Activated naive CD4-positive, alpha-beta T cell treated with anti-CD3 and anti-CD28 coated beads, Interleukin-2, amount 10 ng/mL, durations not matched to agents 7 days and 5 days (primary cell): ENCODE results near the gene ATRN.
"Not testable (repeated sequence)": the region's sequence is repeated elsewhere in the genome, so short reads cannot be mapped to it uniquely, and the experiment has no call there.

Experiments
- CTCF ChIA-PET: fragments of 350-600 bp; sonication (Branson Sonifier 250); formaldehyde crosslinking; loops from one replicate; lab custom pipeline; 2021; ENCODE audit warnings: antibody characterized with exemption; lab: Charles Lee
- DNase-seq: peaks from one replicate; pipeline ENCODE4 v3.0.0-alpha.2; 2020
- H3K27ac Mint-ChIP-seq: one replicate; pipeline ENCODE4 v1.8.0; 2021; ENCODE audit warnings: mild to moderate bottlenecking, moderate library complexity, mixed read lengths
- H3K27me3 Mint-ChIP-seq: one replicate; pipeline ENCODE4 v1.8.0; 2021; ENCODE audit warnings: mild to moderate bottlenecking, mixed read lengths
- H3K36me3 Mint-ChIP-seq: one replicate; pipeline ENCODE4 v1.8.0; 2021; ENCODE audit warnings: mixed read lengths
- H3K4me1 Mint-ChIP-seq: one replicate; pipeline ENCODE4 v1.8.0; 2021; ENCODE audit warnings: mixed read lengths
- H3K4me3 Mint-ChIP-seq: one replicate; pipeline ENCODE4 v1.8.0; 2021; ENCODE audit warnings: mild to moderate bottlenecking, moderate library complexity, mixed read lengths
- H3K9me3 Mint-ChIP-seq: one replicate; pipeline ENCODE4 v1.8.0; 2021; ENCODE audit warnings: mixed read lengths

Gene ATRN

GRCh38 chr20:3470627-3471396 is at the start of gene ATRN:
Gene ATRN, plus strand, starts transcription at chr20:3471018. Its CDS starts 90 bp downstream, at chr20:3471108.
- Mint-ChIP-seq H3K9me3 (no peaks in the 10 kb centered on the region), H3K4me3 (peak within 1 kb of the TSS; percentile 92), H3K27me3 (peaks cover 31% of the 10 kb centered on the region), H3K36me3 (no peaks in the 10 kb centered on the region), H3K27ac (peak within 1 kb of the TSS; percentile 75), H3K4me1 (peaks cover 30% of the 10 kb centered on the region)
- DNase-seq: peak; percentile 89
- CTCF ChIA-PET: interaction anchor here (1.1 kb wide), 1 partner anchor 63 kb away, joined by 4 read pairs; the partner anchor contains the start of gene DNAAF9

GRCh38 chr20:3421985-3422384 is 48.8 kb upstream of the ATRN start:
- Mint-ChIP-seq H3K4me1 (peaks cover 16% of the 10 kb centered on the region), H3K27ac (no peak overlapping the region), H3K4me3 (no peak overlapping the region), H3K9me3 (no peaks in the 10 kb centered on the region), H3K27me3 (peaks cover 22% of the 10 kb centered on the region), H3K36me3 (no peaks in the 10 kb centered on the region)
- CTCF ChIA-PET: no interaction called here
- DNase-seq: no peak

GRCh38 chr20:3423126-3423525 is 47.7 kb upstream of the ATRN start:
- Mint-ChIP-seq H3K4me3 (no peak overlapping the region), H3K27me3 (peaks cover 27% of the 10 kb centered on the region), H3K4me1 (peaks cover 16% of the 10 kb centered on the region), H3K27ac (no peak overlapping the region), H3K36me3 (no peaks in the 10 kb centered on the region), H3K9me3 (no peaks in the 10 kb centered on the region)
- CTCF ChIA-PET: no interaction called here
- DNase-seq: no peak

DNA sequence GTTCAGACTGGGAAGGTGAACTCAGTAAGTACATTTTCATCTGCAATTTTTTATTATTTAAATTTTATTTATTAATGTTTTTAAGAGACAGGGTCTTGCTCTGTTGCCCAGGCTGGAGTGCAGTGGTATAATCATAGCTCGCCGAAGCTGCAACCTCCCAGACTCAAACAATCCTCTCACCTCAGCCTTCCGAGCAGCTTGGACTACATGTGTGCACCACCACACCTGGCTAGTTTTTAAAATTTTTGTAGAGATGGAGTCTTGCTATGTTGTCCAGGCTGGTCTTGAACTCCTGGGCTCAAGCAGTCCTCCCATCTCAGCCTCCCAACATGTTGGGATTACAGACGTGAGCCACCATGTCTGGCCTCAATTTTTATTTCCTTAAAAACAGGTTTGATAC is 44.1 kb upstream of the ATRN start:
- H3K4me1 Mint-ChIP-seq, H3K4me3 Mint-ChIP-seq, H3K9me3 Mint-ChIP-seq, CTCF ChIA-PET, H3K36me3 Mint-ChIP-seq, DNase-seq, H3K27ac Mint-ChIP-seq: not testable (repeated sequence)
- H3K27me3 Mint-ChIP-seq: peaks cover 46% of the 10 kb centered on the region

DNA sequence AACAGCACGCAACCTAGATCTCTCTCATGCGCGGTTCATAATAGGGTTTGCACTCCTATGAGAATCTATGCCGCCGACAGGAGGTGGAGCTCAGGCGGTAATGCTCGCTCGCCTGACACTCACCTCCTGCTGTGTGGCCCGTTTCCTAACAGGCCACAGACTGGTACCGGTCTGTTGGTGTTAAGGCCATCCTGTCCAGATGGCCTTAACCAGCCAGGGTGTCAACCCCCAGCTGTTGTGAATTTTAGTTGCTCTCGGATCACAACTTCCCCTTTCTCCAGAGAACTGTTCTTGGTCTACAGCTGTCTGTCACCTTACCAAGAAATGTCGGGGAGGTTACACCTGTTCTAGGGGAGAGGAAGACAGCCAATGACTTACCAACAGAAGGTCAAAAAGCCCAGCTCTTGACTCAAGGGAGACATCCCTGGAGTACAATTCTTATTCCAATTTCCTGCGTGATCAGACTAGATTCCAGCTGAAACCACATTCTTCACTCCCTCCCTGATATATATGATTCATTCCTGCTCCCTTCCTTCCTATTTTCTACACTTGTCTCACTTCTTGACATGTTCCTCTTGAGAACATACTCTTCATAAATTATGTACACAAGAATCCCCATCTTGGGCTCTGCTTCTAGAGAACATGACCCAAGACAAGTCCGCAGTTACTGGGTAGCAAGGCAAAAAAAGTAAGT is 40.3 kb upstream of the ATRN start:
- Mint-ChIP-seq H3K4me3 (no peak overlapping the region), H3K36me3 (no peaks in the 10 kb centered on the region), H3K27ac (no peak overlapping the region), H3K27me3 (peaks cover 40% of the 10 kb centered on the region), H3K4me1 (peaks cover 3% of the 10 kb centered on the region), H3K9me3 (no peaks in the 10 kb centered on the region)
- CTCF ChIA-PET: no interaction called here
- no peak for DNase-seq

- CTCF ChIA-PET: no interaction called here
- H3K27ac Mint-ChIP-seq: no peak overlapping the region
- peaks cover 3% of the 10 kb centered on the region for H3K4me1 Mint-ChIP-seq
- DNase-seq: no peak
- H3K36me3 Mint-ChIP-seq: no peaks in the 10 kb centered on the region
- no peak overlapping the region for H3K4me3 Mint-ChIP-seq
- H3K9me3 Mint-ChIP-seq: no peaks in the 10 kb centered on the region
- peaks cover 39% of the 10 kb centered on the region for H3K27me3 Mint-ChIP-seq
These were observed 39.7 kb upstream of the ATRN start for GRCh38 chr20:3431109-3431508.

- CTCF ChIA-PET: no interaction called here
- H3K27ac Mint-ChIP-seq: no peak overlapping the region
- H3K4me1 Mint-ChIP-seq: peaks cover 3% of the 10 kb centered on the region
- H3K9me3 Mint-ChIP-seq: no peaks in the 10 kb centered on the region
- no peak for DNase-seq
- peaks cover 33% of the 10 kb centered on the region for H3K27me3 Mint-ChIP-seq
- H3K36me3 Mint-ChIP-seq: no peaks in the 10 kb centered on the region
- H3K4me3 Mint-ChIP-seq: no peak overlapping the region
These were observed 38.0 kb upstream of the ATRN start for GRCh38 chr20:3432844-3433243.

DNA sequence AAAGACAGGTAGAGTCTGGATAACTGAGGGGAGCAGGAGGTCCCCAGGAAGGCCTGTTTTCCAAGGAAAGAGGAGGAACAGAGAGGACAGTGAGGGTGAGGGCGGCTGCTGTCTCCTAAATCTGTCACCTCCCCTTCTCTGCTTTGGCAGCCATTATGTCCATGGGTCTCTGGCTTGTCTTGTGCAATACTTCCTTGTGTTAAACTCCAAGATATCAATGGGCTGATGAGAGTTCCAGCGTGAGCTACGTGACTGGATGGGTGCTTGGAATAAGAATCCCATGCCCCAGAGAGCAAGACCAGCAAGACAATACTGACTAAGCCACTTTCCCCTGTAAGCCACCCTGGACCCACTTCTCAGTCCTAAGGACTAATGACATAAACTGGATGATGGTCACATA is 37.1 kb upstream of the ATRN start:
- Mint-ChIP-seq H3K36me3 (no peaks in the 10 kb centered on the region), H3K4me3 (no peak overlapping the region), H3K9me3 (no peaks in the 10 kb centered on the region), H3K27me3 (peaks cover 34% of the 10 kb centered on the region), H3K27ac (no peak overlapping the region), H3K4me1 (peaks cover 3% of the 10 kb centered on the region)
- CTCF ChIA-PET: no interaction called here
- DNase-seq: no peak

- no peak for DNase-seq
- Mint-ChIP-seq H3K4me3 (no peak overlapping the region), H3K9me3 (no peaks in the 10 kb centered on the region), H3K4me1 (peaks cover 3% of the 10 kb centered on the region), H3K27me3 (peaks cover 30% of the 10 kb centered on the region), H3K36me3 (no peaks in the 10 kb centered on the region), H3K27ac (no peak overlapping the region)
- CTCF ChIA-PET: no interaction called here
These were observed 36.6 kb upstream of the ATRN start for GRCh38 chr20:3434232-3434631.

DNA sequence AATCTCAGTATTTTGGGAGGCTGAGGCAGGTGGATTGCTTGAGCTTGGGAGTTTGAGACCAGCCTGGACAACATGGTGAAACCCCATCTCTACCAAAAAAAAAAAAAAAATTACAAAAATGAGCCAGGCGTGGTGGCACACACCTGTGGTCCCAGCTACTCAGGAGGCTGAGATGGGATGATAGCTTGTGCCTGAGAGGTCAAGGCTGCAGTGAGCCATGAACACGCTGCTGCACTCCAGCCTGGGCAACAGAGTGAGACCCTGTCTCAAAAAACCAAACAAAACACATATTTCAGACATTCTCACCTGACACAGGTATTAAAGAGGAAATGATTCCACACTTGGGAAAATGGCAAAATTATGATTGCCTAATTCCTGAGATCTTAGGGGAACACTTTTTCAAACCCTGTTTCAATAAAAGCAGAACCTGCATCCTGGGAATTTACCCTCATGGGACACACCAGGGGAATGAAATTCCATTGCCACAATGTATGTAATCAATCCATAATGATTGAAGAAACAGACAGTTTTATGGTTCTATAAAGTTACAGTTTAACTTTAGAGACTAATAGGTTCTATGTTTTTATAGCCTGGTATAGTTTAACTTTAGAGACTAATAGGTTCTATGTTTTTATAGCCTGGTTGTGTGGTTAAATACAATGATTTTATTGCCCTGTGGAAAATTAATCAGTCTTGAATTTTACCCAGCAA is 33.8 kb upstream of the ATRN start:
- Mint-ChIP-seq H3K36me3 (no peaks in the 10 kb centered on the region), H3K27ac (no peak overlapping the region), H3K4me3 (no peak overlapping the region), H3K4me1 (no peaks in the 10 kb centered on the region), H3K9me3 (no peaks in the 10 kb centered on the region), H3K27me3 (peaks cover 11% of the 10 kb centered on the region)
- CTCF ChIA-PET: no interaction called here
- no peak for DNase-seq

DNA sequence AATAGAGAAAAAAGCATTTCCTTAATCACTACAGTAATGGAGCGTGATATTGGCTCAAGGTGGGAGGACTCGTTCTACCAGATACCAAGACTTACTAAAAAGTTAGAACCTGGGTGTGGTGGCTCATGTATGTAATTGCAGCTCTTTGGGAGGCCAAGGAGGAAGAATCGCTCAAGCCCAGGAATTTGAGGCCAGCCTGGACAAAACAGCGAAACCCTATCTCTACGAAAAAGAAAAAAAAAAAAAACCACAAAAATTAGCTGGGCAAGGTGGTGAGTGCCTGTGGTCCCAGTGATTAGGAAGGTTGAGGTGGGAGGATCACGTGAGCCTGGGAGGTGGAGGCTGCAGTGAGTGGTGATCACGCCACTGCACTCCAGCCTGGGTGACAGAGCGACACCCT is 24.0 kb upstream of the ATRN start:
- Mint-ChIP-seq H3K4me3 (no peak overlapping the region), H3K36me3 (no peaks in the 10 kb centered on the region), H3K9me3 (no peaks in the 10 kb centered on the region), H3K4me1 (no peaks in the 10 kb centered on the region), H3K27ac (no peak overlapping the region), H3K27me3 (peaks cover 49% of the 10 kb centered on the region)
- CTCF ChIA-PET: no interaction called here
- DNase-seq: no peak

- no peaks in the 10 kb centered on the region for H3K9me3 Mint-ChIP-seq
- H3K27me3 Mint-ChIP-seq: peaks cover 51% of the 10 kb centered on the region
- DNase-seq: no peak
- H3K36me3 Mint-ChIP-seq: no peaks in the 10 kb centered on the region
- H3K27ac Mint-ChIP-seq: no peak overlapping the region
- H3K4me1 Mint-ChIP-seq: no peaks in the 10 kb centered on the region
- CTCF ChIA-PET: no interaction called here
- H3K4me3 Mint-ChIP-seq: no peak overlapping the region
These were observed 23.5 kb upstream of the ATRN start for GRCh38 chr20:3447321-3447720.

DNA sequence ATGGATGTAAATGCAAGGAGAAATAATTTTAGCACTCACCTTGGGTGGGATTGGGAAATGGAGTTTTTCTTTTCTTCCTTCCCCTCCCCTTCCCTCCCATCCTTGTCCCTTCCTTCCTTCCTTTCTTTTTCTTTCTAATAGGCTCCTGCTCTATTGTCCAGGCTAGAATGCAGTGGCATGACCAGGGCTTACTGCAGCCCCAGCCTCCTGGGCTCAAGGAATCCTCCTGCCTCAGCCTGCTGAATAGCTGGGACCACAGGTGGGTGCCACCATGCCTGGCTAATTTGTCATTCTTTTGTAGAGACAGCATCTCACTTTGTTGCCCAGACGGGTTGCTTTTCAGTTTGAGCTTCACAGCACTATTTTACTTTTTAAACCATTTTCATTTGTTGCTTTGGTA is 21.5 kb upstream of the ATRN start:
- no peak overlapping the region for H3K27ac Mint-ChIP-seq
- no peaks in the 10 kb centered on the region for H3K36me3 Mint-ChIP-seq
- H3K4me1 Mint-ChIP-seq: no peaks in the 10 kb centered on the region
- H3K4me3 Mint-ChIP-seq: no peak overlapping the region
- H3K9me3 Mint-ChIP-seq: no peaks in the 10 kb centered on the region
- no peak for DNase-seq
- H3K27me3 Mint-ChIP-seq: peaks cover 57% of the 10 kb centered on the region
- CTCF ChIA-PET: no interaction called here

DNA sequence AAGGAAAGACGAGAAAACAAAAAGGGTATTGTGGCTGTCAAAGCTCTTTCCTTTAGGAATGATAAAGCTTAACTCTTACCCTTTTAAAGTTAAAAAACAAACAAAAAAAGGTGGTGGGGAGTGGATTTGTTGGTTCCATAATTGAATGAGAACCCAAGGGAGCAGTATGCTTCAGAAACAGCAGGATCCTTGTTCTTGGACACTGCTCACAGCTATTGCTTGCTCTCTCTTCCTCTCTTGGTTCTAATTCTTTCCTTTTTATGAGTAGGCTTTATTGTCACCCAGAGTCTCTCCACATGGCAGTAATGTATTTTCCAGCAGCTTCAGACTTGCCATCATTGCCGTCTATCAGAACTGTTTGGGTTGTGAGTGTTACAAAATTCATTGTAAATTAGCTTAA is 18.7 kb upstream of the ATRN start:
- peaks cover 46% of the 10 kb centered on the region for H3K27me3 Mint-ChIP-seq
- H3K4me1 Mint-ChIP-seq: no peaks in the 10 kb centered on the region
- no peak overlapping the region for H3K27ac Mint-ChIP-seq
- CTCF ChIA-PET: interaction anchor here (0.6 kb wide), 1 partner anchor 95 kb away, joined by 3 read pairs; no protein-coding TSS in a partner anchor
- H3K36me3 Mint-ChIP-seq: no peaks in the 10 kb centered on the region
- DNase-seq: no peak
- H3K4me3 Mint-ChIP-seq: no peak overlapping the region
- no peaks in the 10 kb centered on the region for H3K9me3 Mint-ChIP-seq
